Measurements from ENCODE around the gene SHROOM1.
A peak's percentile ranks its signal among the peaks of the same experiment; 100 is the strongest.

The SHROOM1 gene

GRCh38 chr5:132830436-132831094 lies at the start of gene SHROOM1:
Gene SHROOM1, minus strand, starts transcription at chr5:132830647. Its CDS starts 4,507 bp downstream, at chr5:132826140.
- Mint-ChIP-seq H3K9me3 (no peaks in the 10 kb centered on the region), H3K4me3 (peak within 1 kb of the TSS; percentile 96), H3K27ac (peak within 1 kb of the TSS; percentile 77), H3K27me3 (peaks cover 63% of the 10 kb centered on the region), H3K4me1 (ENCODE audit: low read depth) (peaks cover 28% of the 10 kb centered on the region), H3K36me3 (ENCODE audit: low read depth) (peaks cover 12% of the 10 kb centered on the region)
- intact Hi-C loops (cut with micrococcal nuclease), result loop anchor here (1.0 to 2.0 kb wide), 2 partner anchors 32 to 53 kb away; no protein-coding TSS in a partner anchor

GRCh38 chr5:132877938-132878337 lies 47.5 kb upstream of the SHROOM1 start:
- no peaks in the 10 kb centered on the region for H3K9me3 Mint-ChIP-seq
- H3K4me1 Mint-ChIP-seq (ENCODE audit: low read depth), result no peaks in the 10 kb centered on the region
- H3K27ac Mint-ChIP-seq, result no peak overlapping the region
- intact Hi-C loops (cut with micrococcal nuclease), result no loop called here
- H3K4me3 Mint-ChIP-seq, result no peak overlapping the region
- H3K27me3 Mint-ChIP-seq, result no peaks in the 10 kb centered on the region
- peaks cover 69% of the 10 kb centered on the region for H3K36me3 Mint-ChIP-seq (ENCODE audit: low read depth)

- H3K4me1 Mint-ChIP-seq (ENCODE audit: low read depth), result no peaks in the 10 kb centered on the region
- no peaks in the 10 kb centered on the region for H3K27me3 Mint-ChIP-seq
- no peaks in the 10 kb centered on the region for H3K9me3 Mint-ChIP-seq
- intact Hi-C loops (cut with micrococcal nuclease), result no loop called here
- peaks cover 68% of the 10 kb centered on the region for H3K36me3 Mint-ChIP-seq (ENCODE audit: low read depth)
- no peak overlapping the region for H3K4me3 Mint-ChIP-seq
- no peak overlapping the region for H3K27ac Mint-ChIP-seq
Measured at GRCh38 chr5:132877466-132877865, 47.0 kb upstream of the SHROOM1 start.

DNA sequence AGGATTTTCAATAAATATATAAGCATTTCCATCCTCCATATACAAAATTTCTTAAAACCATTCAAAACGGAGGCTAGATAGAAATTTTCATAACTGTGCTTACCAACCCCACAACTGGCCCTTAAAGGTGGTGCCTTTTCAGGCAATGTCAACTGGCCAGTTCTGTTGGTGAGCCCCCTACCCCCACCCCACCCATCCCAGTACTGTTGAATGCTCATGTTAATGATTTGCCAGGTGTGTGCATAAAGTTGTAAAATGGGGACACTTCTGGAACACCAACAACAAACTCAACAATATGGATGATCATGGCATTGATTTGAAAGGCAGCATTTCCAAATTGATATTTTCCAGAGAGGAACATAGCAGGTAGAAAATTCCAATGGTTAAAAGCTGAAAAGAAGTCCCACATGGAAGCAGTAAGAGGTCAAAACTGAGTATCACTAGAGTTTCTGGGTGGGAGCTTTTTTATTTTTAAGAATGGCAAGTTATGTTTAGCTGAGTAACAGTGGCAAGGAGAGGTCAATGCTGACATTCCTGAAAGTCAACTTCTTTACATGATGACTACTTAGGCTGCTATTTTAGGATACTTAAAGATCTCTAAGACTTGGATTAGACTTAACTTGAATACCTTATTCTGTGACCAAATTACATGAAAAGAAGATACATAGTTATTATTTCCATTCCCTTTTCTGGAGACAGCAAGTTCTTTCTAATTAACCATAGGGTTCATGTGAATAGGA lies 45.7 kb upstream of the SHROOM1 start:
- no peaks in the 10 kb centered on the region for H3K9me3 Mint-ChIP-seq
- no peaks in the 10 kb centered on the region for H3K4me1 Mint-ChIP-seq (ENCODE audit: low read depth)
- H3K27me3 Mint-ChIP-seq, result no peaks in the 10 kb centered on the region
- no peak overlapping the region for H3K27ac Mint-ChIP-seq
- intact Hi-C loops (cut with micrococcal nuclease), result no loop called here
- H3K4me3 Mint-ChIP-seq, result no peak overlapping the region
- peaks cover 66% of the 10 kb centered on the region for H3K36me3 Mint-ChIP-seq (ENCODE audit: low read depth)

GRCh38 chr5:132873930-132874271 lies 43.5 kb upstream of the SHROOM1 start:
- Mint-ChIP-seq H3K4me1 (ENCODE audit: low read depth) (no peaks in the 10 kb centered on the region), H3K27me3 (no peaks in the 10 kb centered on the region), H3K4me3 (no peak overlapping the region), H3K9me3 (no peaks in the 10 kb centered on the region), H3K36me3 (ENCODE audit: low read depth) (peaks cover 65% of the 10 kb centered on the region), H3K27ac (no peak overlapping the region)
- intact Hi-C loops (cut with micrococcal nuclease), result no loop called here

DNA sequence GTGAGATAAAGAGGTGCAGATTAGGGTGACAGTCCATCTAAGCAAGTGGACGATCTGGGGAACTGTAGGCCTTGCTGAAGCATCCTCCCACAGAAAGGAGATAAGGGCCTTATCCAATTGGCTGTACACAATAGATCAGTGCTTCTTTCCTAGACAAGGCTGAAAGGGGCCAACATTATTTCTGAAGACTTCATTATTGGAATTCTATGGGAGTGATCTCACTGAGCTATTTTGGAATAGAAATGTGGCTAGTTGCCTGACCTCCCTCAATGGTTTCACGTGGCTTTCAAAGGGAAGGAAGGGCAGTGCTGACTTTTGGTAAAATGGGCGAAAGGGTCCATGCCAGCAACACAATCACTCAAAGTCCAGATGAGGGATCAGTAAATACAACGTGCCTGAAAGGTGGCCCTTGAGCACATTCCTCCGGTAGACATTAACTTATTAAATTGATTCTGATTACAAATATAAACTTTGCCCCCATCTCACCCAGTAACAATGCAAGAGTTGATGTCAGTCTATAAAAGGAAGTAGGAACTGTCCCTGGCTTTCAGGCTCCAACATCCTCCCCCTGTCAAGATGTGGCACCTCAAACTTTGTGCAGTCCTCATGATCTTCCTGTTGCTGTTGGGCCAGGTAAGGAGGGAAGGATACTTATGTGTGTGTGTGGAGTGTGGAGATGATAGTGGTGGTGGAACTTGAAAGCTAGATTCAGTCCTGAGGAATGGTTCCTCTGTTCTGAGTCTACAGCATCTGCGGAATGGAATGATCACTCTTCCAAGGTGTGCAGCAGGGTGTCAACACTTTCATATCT lies 42.9 kb upstream of the SHROOM1 start, which contains the start of gene LEAP2:
TSS of gene LEAP2 (plus strand) at position 550 of the 811 bp plus-strand sequence. CDS start at position 577, 27 bp downstream.
- Mint-ChIP-seq H3K27ac (no peak within 1 kb of the TSS), H3K36me3 (ENCODE audit: low read depth) (peaks cover 65% of the 10 kb centered on the region), H3K4me3 (no peak within 1 kb of the TSS), H3K4me1 (ENCODE audit: low read depth) (no peaks in the 10 kb centered on the region), H3K27me3 (no peaks in the 10 kb centered on the region), H3K9me3 (no peaks in the 10 kb centered on the region)
- intact Hi-C loops (cut with micrococcal nuclease), result no loop called here

DNA sequence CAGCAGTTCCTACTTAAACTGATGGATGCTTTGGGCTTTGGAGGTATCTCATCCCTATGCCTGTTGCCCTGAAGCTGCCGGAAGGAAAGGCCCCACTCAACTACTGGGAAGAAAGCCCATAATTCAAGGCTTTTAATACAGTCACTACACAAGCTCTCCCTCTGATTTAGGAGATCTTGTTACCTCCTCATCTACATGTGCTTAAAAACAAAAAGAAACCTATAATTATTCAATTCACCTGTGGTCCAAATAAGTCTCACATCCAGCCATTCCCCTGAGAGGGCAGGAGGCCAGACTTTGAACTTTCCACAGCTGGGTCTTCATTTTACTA lies 42.3 kb upstream of the SHROOM1 start:
- H3K4me1 Mint-ChIP-seq (ENCODE audit: low read depth), result peaks cover 1% of the 10 kb centered on the region
- no peak overlapping the region for H3K27ac Mint-ChIP-seq
- H3K27me3 Mint-ChIP-seq, result no peaks in the 10 kb centered on the region
- no peak overlapping the region for H3K4me3 Mint-ChIP-seq
- H3K9me3 Mint-ChIP-seq, result no peaks in the 10 kb centered on the region
- H3K36me3 Mint-ChIP-seq (ENCODE audit: low read depth), result peaks cover 65% of the 10 kb centered on the region
- intact Hi-C loops (cut with micrococcal nuclease), result no loop called here

DNA sequence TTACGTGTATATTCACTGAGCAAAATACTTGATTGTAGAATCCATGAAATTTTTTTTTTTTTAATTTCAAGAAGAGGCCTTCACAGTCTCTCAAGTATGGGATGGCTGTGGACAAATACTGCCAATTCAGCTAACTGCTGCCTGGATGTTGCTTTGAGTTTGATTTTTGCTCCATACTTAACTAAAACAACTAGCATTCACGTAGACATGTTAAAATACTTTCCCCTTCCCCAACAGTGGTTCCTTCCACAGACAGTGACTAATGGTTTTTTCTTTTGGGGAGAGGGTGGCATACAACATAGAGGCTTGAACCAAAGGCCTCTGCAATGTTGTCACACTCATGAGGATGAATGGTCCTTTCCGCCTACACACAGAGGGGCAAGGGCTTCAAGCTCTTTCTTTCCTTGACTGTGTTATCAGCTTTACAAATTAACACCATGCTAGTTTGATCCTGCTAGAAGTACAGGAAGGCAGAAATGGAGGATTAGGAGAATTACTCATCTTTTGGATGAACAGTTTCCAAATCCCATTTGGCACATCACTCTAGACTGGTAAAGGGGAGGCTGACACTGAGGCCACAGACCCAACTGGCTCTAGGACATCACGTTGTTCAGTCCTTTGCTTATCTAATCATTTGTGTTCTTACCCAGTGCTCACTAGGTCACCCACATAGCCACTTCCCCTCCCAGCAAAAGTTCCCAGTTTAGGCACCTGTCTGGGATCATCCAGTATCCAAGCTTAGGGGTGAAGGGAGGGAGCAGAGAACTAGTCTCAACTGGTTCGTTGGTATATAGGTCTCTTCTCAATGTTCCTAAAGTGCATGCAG lies 41.2 kb upstream of the SHROOM1 start:
- Mint-ChIP-seq H3K27ac (no peak overlapping the region), H3K27me3 (no peaks in the 10 kb centered on the region), H3K9me3 (no peaks in the 10 kb centered on the region), H3K4me1 (ENCODE audit: low read depth) (peaks cover 9% of the 10 kb centered on the region), H3K36me3 (ENCODE audit: low read depth) (peaks cover 73% of the 10 kb centered on the region), H3K4me3 (no peak overlapping the region)
- intact Hi-C loops (cut with micrococcal nuclease), result no loop called here

- peaks cover 78% of the 10 kb centered on the region for H3K36me3 Mint-ChIP-seq (ENCODE audit: low read depth)
- H3K4me3 Mint-ChIP-seq, result no peak overlapping the region
- H3K9me3 Mint-ChIP-seq, result no peaks in the 10 kb centered on the region
- peaks cover 14% of the 10 kb centered on the region for H3K4me1 Mint-ChIP-seq (ENCODE audit: low read depth)
- intact Hi-C loops (cut with micrococcal nuclease), result no loop called here
- H3K27ac Mint-ChIP-seq, result no peak overlapping the region
- H3K27me3 Mint-ChIP-seq, result no peaks in the 10 kb centered on the region
Measured at GRCh38 chr5:132870801-132871200, 40.4 kb upstream of the SHROOM1 start.

DNA sequence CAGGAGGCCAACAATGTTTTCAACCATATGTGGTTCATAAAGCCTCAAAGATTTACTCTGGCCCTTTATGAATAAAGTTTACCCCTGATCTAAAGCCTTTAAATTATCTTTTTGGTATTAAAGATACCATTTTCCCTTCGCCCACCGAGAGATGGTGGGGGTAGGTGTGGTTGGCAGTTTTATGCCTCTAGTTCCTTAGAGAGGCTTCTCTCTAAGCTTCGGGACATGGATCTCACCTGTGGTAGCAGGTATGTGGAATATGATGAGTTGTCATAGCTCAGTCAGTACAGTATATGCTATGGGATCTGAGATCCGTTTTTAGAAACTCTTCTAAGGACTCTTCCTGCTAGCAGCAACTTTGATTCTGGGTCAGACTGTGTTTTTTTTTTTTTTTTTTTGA lies 38.3 kb upstream of the SHROOM1 start:
- no peak overlapping the region for H3K27ac Mint-ChIP-seq
- no peaks in the 10 kb centered on the region for H3K27me3 Mint-ChIP-seq
- H3K4me1 Mint-ChIP-seq (ENCODE audit: low read depth), result peaks cover 24% of the 10 kb centered on the region
- intact Hi-C loops (cut with micrococcal nuclease), result no loop called here
- H3K4me3 Mint-ChIP-seq, result no peak overlapping the region
- H3K36me3 Mint-ChIP-seq (ENCODE audit: low read depth), result peaks cover 64% of the 10 kb centered on the region
- no peaks in the 10 kb centered on the region for H3K9me3 Mint-ChIP-seq

- Mint-ChIP-seq H3K27me3 (no peaks in the 10 kb centered on the region), H3K4me3 (peak overlapping the region; percentile 99), H3K4me1 (ENCODE audit: low read depth) (peaks cover 24% of the 10 kb centered on the region), H3K36me3 (ENCODE audit: low read depth) (peaks cover 50% of the 10 kb centered on the region), H3K9me3 (no peaks in the 10 kb centered on the region), H3K27ac (peak overlapping the region; percentile 98)
- intact Hi-C loops (cut with micrococcal nuclease), result no loop called here
Measured at GRCh38 chr5:132867046-132867451, 36.6 kb upstream of the SHROOM1 start.

- peaks cover 24% of the 10 kb centered on the region for H3K4me1 Mint-ChIP-seq (ENCODE audit: low read depth)
- intact Hi-C loops (cut with micrococcal nuclease), result no loop called here
- no peaks in the 10 kb centered on the region for H3K27me3 Mint-ChIP-seq
- H3K36me3 Mint-ChIP-seq (ENCODE audit: low read depth), result peaks cover 46% of the 10 kb centered on the region
- peak within 1 kb of the TSS; percentile 99 for H3K4me3 Mint-ChIP-seq
- H3K27ac Mint-ChIP-seq, result peak within 1 kb of the TSS; percentile 98
- no peaks in the 10 kb centered on the region for H3K9me3 Mint-ChIP-seq
Measured at GRCh38 chr5:132866342-132867045, 36.0 kb upstream of the SHROOM1 start, which contains the start of the genes GDF9 and UQCRQ. Gene GDF9, minus strand, starts transcription at chr5:132866469. Its CDS starts 1,936 bp downstream, at chr5:132864533. Gene UQCRQ, plus strand, starts transcription at chr5:132866642. Its CDS starts 240 bp downstream, at chr5:132866882.

Measured in dendritic cell treated with granulocyte-macrophage colony-stimulating factor and Interleukin-4, amounts not matched to agents 40 ng/mL and 50 ng/mL, for 4 days (primary cell).